ENCODE data around the gene UBAP1L.
"Not testable (repeated sequence)": the region's sequence is repeated elsewhere in the genome, so short reads cannot be mapped to it uniquely, and the experiment has no call there.

Gene UBAP1L

GRCh38 chr15:65099336-65099735, 15.7 kb downstream of the UBAP1L start:
- DNase-seq = no peak

GRCh38 chr15:65097651-65098263, 17.2 kb downstream of the UBAP1L start:
- DNase-seq = no peak

- DNase-seq = no peak
Measured at GRCh38 chr15:65096481-65097385, 18.3 kb downstream of the UBAP1L start.

- no peak for DNase-seq
Measured at GRCh38 chr15:65095747-65096104, 19.3 kb downstream of the UBAP1L start.

DNA sequence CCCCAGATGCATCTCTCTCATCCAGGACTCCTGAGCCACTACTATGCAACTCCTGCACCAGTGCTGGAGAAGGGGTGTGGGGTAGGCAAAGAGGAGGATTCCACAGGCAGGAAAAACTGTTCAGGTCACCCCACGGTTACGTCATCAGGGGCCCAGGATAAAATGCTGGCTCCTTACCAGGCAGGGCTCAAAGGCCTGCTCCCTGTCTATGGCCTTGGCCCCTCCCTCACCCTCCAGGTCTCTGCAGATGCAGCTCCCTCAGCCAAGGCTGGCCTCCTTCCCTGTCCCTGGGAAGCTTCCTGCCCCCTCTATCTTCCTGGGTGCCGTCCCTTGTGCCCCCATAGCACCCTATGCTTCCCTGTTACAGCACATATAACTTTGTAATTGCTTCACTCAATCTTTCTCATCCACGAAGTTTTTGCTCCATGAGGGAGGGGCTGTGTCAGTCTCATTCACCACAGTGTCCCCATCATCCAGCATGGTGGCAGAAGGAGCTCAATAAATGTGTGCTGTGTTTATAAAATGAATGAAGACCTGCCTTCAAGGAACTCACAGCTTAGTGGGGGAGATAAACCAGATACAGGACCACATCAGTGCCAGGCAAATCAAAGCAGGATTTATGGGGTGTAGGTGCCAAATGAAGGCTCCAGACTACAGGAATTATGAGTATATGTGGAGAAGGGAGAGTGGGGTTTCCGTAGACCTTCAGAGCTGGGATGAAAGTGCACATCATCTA, 19.8 kb downstream of the UBAP1L start:
- no peak for DNase-seq

- no peak for DNase-seq
Measured at GRCh38 chr15:65094294-65094995, 20.6 kb downstream of the UBAP1L start.

- not testable (repeated sequence) for DNase-seq
Measured at GRCh38 chr15:65093793-65094170, 21.2 kb downstream of the UBAP1L start.

DNA sequence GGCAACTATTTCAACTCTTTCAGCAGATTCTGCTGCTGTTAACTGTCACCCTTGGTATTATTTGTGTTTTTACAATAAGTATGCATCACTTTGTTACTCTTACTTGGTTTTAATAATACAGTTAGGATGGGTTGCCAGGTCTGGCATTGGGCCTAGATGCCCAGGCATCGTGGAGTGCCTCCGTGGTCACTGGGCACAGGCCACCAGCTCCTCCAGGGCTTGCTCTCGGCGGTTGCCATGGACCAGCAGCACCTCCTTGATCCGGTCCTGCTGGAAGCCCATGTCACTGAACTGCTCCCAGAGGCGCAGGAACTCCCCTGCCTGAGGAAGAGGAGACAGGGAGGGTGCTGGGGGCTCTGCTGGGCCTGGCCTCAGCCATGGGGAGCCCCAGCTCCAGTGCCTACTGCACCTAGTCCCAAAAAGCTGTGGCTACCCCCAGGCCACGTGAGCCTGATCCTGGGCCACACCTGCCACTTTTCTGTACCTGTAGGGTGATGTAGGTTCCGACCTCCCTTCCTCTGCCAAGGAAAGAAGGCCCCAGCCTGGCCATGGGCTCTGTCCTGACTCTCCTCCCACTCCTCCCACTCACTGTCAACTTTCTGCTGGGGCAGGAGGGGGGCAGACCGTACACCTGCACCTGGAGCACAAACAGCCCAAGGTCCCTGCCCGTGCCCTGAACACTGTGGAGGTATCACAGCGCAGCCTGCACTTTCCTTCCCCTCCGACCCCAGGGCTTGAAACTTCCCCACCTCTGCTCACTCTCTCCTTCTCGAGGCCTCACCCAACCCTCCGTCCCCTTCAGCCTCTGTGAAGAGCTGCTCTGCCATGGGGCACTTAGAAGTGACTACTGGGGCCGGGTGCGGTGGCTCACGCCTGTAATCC, 21.8 kb downstream of the UBAP1L start:
- no peak for DNase-seq

DNA sequence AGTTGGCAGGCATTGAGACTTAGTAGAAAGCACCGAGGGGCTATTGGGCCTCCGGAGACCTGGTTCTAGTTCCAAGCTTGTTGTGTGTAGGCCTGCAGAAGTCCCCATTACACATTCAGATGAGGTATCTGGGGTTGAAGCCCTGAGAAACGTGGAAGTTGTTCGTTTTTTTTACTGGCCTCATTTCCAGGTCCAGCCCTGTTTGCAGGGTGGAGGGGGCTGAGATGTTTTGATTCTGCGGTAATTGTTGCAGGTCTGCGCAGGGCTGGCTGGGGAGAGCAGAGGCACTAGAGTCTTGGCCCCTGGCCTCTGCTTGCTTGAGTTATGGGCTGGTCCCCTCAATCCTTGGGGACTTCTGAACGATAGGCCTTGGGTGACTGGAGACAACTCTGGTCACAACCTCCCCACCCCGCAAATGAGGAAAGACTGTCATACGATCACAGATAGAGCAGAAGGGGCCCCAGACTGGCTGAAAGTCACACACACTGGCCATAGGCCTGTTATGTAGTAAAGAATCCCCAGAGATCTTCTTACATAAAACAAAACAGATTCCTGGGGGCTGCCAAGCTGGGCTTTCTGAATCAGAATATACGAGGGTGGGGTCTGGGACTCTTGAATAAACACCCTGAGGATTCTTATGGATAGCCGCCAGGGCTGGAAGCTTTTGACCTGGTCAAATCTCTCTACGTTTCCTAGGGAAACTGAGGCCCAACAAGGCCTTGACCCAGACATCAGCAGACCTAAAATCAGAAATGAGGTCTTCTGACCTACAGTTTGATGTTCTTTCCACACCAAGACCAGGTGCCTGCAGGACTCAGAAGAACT, 22.8 kb downstream of the UBAP1L start:
- no peak for DNase-seq

DNA sequence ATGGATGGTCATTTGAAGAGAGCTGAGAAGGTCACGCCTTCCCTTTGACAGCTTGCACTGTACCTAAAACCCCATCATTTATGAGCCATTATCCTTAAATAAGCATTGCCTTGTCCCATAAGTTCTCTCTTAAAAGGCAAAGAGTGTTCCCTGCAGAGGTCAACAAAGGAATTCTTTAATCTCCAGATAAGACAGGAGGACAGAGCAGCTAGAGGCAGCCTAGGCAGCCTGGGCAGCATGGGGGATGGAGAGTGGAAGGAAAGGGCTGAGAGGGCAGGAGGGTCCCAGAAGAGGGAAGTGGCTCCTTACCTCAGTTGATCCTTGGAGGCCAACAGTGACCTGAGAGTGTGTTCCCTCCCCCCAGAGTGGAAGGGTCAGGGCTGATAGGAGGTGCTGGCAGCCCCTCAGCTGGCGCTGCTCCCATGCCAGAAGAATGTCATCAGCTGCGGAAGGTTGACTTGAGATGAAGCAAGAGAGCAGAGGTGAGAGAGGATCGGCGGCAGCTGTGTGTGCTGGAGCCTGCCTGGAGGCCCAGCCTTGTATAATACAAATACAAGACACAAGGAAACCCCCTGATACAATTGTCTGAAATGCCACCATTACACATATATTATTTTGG, 25.7 kb downstream of the UBAP1L start:
- DNase-seq = no peak

DNA sequence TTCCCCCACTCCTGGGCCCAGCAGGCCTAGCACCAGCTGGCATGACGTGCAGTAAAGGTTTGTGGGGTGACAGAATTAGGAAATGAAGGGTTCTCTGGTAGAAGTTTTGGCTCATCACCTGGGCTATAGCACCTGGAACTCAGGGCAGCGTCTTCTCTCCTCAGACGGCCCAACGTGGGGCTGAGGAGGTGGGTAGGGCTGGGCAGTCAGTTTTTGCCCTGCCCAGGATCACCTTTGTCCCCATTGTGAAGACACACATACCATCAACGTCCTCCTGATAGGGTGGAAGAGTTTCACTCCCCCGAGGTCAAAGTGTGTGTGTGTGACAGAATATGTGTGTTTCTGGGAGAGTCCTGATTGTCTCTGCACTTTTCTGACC, 26.4 kb downstream of the UBAP1L start:
- DNase-seq = no peak

- DNase-seq = no peak
Measured at GRCh38 chr15:65087873-65088642, 26.9 kb downstream of the UBAP1L start.

DNA sequence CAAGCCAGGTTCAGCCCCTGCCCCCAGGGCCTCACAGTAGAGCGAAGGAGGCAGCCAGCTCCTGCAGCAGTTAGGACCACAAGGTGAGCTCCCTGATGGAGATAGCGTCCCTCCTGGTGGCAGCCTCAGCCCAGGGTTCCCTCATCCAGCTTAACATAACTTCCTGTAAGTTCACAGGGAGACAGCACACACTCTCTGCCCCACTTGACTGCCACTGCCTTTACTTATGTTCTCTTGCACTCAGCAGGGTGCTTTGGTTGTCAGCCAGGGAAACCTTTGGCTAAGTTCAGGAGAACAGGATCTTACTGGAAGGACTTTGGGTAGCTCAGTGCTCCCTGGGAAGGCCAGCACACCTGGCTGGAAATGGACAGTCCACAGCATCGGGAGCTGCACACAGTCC, 27.6 kb downstream of the UBAP1L start:
- DNase-seq = no peak

GRCh38 chr15:65086680-65087111, 28.3 kb downstream of the UBAP1L start:
- DNase-seq = no peak

GRCh38 chr15:65085990-65086679, 28.9 kb downstream of the UBAP1L start:
- no peak for DNase-seq

DNA sequence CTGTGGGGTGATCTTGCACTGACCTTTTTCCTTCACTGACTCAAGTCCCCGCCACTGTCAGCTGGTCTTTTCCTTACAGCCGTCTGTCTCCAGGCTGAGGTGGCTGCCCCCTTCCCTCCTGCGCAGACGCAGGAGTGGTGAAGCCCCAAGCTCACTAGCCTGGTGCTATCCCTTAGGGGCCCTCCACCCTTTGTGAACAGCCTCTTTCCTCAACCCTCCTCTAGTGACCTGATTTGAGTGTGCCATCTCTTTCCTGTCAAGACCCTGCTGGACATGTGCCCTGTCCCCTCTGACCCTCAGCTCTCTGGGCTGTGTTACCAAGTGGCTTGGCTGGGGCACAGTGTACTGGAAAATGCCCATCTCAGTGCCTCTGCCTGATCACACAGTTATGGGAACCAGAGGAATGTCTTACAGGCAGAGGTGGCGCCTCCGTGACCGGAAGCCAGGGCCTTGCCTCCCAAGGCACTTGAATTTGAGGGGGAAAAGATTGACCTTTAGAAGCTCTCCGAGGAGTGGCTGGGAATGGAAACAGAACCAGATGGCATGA, 29.7 kb downstream of the UBAP1L start:
- DNase-seq = no peak

GRCh38 chr15:65084500-65085206, 30.3 kb downstream of the UBAP1L start:
- DNase-seq = no peak

DNA sequence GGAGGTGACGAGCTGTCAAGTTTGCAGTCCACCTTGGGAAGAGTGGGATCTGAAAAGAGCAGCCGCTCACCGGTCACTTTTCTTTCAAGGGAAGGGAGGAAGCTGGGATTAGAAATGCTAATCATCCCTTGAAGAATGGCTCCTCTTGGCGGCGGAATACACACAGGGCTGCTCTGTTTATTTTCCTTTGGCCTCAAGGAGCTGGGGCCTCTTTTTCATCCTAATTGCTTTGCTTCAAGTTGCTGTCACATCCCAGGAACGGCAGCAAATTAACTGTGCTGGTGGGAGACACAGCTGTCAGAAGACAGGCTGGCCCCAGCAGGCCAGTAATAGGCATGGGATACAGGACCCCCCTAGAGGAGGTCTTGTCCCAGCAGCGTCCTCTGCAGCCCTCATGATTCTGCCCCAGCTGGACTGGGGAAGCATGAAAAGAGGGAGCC, 31.7 kb downstream of the UBAP1L start:
- DNase-seq = no peak

Measured in amniotic stem cell (primary cell).